ENCODE results near the gene BABAM2. TPM values are rescaled to one million over a fixed set of nuclear protein-coding genes. Genes with fewer than 3 reads are reported as not detected.

The BABAM2 gene
- total RNA-seq, 2 experiments from 2014 or later: 66.8 to 68.4 TPM

- ChIA-PET CTCF (no interaction called here), POLR2A (no interaction called here)
- no peaks in the 10 kb centered on the region for H3K4me1 Mint-ChIP-seq (ENCODE audit: low read depth)
- no peak overlapping the region for H3K27ac Mint-ChIP-seq
- peaks cover 8% of the 10 kb centered on the region for H3K36me3 Mint-ChIP-seq (ENCODE audit: low read depth)
- DNase-seq: no peak
- H3K4me3 Mint-ChIP-seq: no peak overlapping the region
- ATAC-seq: no peak
- no peaks in the 10 kb centered on the region for H3K27me3 Mint-ChIP-seq
- intact Hi-C loops (cut with micrococcal nuclease): no loop called here
- no peaks in the 10 kb centered on the region for H3K9me3 Mint-ChIP-seq
- TF ChIP-seq CTCF (IDR thresholded peaks at IDR 0.05): no peak
These were observed 237.9 kb downstream of the BABAM2 start for GRCh38 chr2:28128281-28128950.

- Mint-ChIP-seq H3K36me3 (ENCODE audit: low read depth) (peaks cover 8% of the 10 kb centered on the region), H3K9me3 (no peaks in the 10 kb centered on the region), H3K4me3 (no peak overlapping the region), H3K27me3 (no peaks in the 10 kb centered on the region), H3K27ac (no peak overlapping the region), H3K4me1 (ENCODE audit: low read depth) (peaks cover 13% of the 10 kb centered on the region)
- CTCF ChIA-PET: interaction anchor here (1.1 kb wide), 1 partner anchor 426 kb away, joined by 3 read pairs; no protein-coding TSS in a partner anchor
- DNase-seq (no peak), ATAC-seq (no peak)
- POLR2A ChIA-PET: interaction anchor here (0.7 kb wide), 1 partner anchor 16 kb away, joined by 3 read pairs; no protein-coding TSS in a partner anchor
- no peak for TF ChIP-seq CTCF (IDR thresholded peaks at IDR 0.05)
- intact Hi-C loops (cut with micrococcal nuclease): no loop called here
These were observed 239.6 kb downstream of the BABAM2 start for GRCh38 chr2:28129955-28130695.

GRCh38 chr2:28133778-28134177 lies 243.2 kb downstream of the BABAM2 start:
- ATAC-seq: no peak
- POLR2A ChIA-PET: interaction anchor here (0.7 kb wide), 2 partner anchors 29 to 249 kb away, joined by 3 read pairs; no protein-coding TSS in a partner anchor
- no peaks in the 10 kb centered on the region for H3K9me3 Mint-ChIP-seq
- no peak for DNase-seq
- no peak overlapping the region for H3K27ac Mint-ChIP-seq
- intact Hi-C loops (cut with micrococcal nuclease): no loop called here
- TF ChIP-seq CTCF (IDR thresholded peaks at IDR 0.05): no peak
- no peaks in the 10 kb centered on the region for H3K27me3 Mint-ChIP-seq
- H3K36me3 Mint-ChIP-seq (ENCODE audit: low read depth): peaks cover 5% of the 10 kb centered on the region
- no peak overlapping the region for H3K4me3 Mint-ChIP-seq
- CTCF ChIA-PET: no interaction called here
- H3K4me1 Mint-ChIP-seq (ENCODE audit: low read depth): peaks cover 21% of the 10 kb centered on the region

GRCh38 chr2:28134262-28134812 lies 243.8 kb downstream of the BABAM2 start:
- H3K4me1 Mint-ChIP-seq (ENCODE audit: low read depth): peaks cover 21% of the 10 kb centered on the region
- no peaks in the 10 kb centered on the region for H3K27me3 Mint-ChIP-seq
- TF ChIP-seq CTCF (IDR thresholded peaks at IDR 0.05): no peak
- CTCF ChIA-PET: no interaction called here
- POLR2A ChIA-PET: interaction anchor here (0.7 kb wide), 1 partner anchor 249 kb away, joined by 3 read pairs; no protein-coding TSS in a partner anchor
- peaks cover 8% of the 10 kb centered on the region for H3K36me3 Mint-ChIP-seq (ENCODE audit: low read depth)
- DNase-seq (peak; percentile 3), ATAC-seq (peak; percentile 45)
- no peaks in the 10 kb centered on the region for H3K9me3 Mint-ChIP-seq
- H3K4me3 Mint-ChIP-seq: no peak overlapping the region
- H3K27ac Mint-ChIP-seq: peak overlapping the region; percentile 71
- intact Hi-C loops (cut with micrococcal nuclease): no loop called here

- ChIA-PET CTCF (no interaction called here), POLR2A (no interaction called here)
- ATAC-seq (peak; percentile 39), DNase-seq (no peak)
- H3K9me3 Mint-ChIP-seq: no peaks in the 10 kb centered on the region
- intact Hi-C loops (cut with micrococcal nuclease): no loop called here
- H3K27ac Mint-ChIP-seq: peak overlapping the region; percentile 71
- no peak overlapping the region for H3K4me3 Mint-ChIP-seq
- H3K36me3 Mint-ChIP-seq (ENCODE audit: low read depth): peaks cover 9% of the 10 kb centered on the region
- peaks cover 21% of the 10 kb centered on the region for H3K4me1 Mint-ChIP-seq (ENCODE audit: low read depth)
- no peak for TF ChIP-seq CTCF (IDR thresholded peaks at IDR 0.05)
- H3K27me3 Mint-ChIP-seq: no peaks in the 10 kb centered on the region
These were observed 244.3 kb downstream of the BABAM2 start for GRCh38 chr2:28134857-28135256.
